GM21515 (cell line): ENCODE results near the gene NUCB2.

Experiments
- ATAC-seq: cut with Tn5 transposase; IDR thresholded peaks from one replicate; pipeline ENCODE4 v1.9.1; 2021; ENCODE audit not compliant: unreplicated experiment

The NUCB2 gene

DNA sequence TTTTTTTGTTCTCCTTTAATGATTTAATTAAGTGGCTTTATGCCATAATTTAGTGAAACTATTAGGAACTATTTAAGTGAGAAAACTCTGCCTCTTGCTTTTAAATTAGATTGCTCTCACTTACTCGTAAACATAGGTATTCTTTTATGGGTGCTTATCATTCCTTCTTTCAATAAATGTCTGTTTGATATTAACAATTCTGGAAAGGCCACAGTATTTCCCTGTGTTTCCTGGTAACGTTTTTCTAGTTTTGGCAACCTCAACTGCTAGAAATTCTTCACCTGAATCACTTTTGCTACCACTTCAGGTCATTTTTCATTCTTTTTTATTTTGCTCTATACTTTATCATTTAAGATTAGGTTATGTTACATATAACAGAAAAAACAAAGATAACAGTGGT lies 55.1 kb downstream of the NUCB2 start:
- ATAC-seq, result no peak

DNA sequence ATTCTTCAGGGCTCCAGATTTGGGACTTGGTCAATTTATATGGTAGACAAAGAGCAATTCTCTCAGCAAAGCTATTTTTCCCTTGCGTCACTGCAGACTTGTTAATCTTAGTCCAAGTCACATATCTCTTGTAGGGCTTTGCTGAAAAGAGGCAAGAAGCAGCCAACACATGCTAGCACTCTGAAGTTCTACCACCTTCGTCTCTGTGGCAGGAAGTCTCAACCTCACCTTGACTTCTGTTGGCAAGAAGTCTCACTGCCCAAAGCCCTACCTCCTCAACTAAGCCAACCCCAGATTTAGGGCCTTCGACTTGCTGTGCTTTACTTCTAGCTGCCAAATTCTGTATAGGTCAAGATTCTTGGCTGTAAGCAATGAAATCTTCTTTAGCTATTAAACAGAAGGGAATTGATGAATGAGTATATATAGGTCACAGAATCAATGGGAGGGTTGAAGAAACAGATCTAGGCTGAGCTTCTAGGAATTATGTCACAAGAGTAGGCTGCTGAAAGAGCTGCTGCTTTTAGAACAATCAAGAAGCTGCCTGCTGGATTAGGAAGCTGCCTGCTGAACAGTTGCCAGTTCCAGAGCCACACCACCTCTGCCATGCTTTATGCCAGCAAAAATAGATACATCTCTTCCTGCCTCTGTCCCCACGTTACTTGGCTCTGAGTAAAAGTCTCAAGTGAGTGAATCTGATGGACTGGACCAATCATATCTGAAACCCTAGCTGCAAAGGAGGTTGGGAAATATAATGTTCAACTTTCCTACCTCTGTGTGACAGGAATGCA lies 57.5 kb downstream of the NUCB2 start:
- no peak for ATAC-seq

DNA sequence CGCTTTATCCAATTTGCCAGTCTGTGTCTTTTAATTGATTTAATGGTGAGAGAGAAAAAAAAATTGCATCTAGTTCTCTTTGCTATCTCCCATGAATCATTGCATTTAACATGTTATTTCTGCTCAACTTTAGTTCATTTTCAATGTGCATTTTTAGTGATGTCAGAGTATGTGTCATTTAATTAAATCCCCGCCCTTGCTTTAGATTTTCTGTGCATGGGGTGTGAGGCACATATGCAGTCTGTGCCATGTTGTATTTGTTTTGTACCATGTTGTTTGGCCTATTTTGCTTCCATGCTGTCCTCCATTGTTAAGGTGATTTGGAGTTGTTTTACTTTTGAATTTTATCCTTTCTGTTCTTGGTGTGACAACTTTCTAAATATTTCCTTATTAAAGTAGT lies 66.7 kb downstream of the NUCB2 start:
- ATAC-seq, result no peak

DNA sequence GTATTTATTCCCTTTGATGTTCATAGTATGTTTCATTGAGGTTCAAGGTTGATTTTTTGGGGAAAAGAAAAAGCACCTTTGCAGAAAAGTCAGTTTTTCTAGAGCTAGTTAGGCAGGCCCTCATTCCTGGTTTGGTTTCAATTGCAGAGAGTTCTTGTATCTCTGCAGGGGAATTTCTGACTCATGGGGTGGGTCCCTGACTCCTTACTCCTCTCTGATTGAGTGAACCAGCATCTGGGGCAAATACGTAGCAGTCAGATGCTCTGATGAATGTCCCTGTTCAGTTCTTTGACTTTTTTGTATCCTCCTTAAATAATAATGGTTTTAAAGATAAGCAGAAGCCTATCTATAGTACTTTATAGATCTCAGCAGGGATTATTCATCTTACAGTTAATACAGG lies 67.4 kb downstream of the NUCB2 start:
- ATAC-seq, result no peak

GRCh38 chr11:17347676-17348075 lies 71.1 kb downstream of the NUCB2 start:
- ATAC-seq, result no peak

DNA sequence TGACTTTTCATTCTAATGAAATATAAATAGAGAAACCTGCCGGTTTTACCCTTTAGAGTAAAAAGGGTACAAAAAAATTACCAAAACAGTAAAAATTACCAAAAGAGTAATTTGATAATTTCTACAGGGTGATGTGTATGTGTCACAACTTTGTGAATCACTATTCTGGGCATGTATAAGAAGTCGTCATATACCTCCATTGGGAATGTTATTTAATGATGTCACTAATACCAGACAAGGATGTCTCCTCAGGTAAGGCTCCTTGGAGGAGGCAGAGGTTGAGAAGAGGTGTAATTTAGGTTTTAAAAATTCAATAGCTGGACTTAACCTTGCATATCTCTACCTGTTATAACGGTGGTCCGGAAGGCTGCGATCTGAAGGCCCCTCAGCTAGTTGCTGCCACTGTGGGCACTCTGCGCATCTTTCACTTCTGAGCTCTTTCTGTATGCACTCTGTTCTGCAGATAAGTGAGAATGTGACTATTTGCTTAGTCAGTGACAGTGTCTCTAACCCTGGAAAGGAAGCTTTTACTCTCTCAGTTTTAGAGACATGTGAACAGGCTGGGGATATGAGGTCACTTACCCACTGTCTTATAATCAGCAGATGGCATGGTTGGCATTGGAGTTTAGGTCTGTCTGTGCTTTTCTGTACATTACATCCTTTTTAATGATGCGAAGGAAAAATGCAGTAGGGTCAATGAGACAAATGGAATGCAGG lies 74.1 kb downstream of the NUCB2 start:
- ATAC-seq, result no peak

DNA sequence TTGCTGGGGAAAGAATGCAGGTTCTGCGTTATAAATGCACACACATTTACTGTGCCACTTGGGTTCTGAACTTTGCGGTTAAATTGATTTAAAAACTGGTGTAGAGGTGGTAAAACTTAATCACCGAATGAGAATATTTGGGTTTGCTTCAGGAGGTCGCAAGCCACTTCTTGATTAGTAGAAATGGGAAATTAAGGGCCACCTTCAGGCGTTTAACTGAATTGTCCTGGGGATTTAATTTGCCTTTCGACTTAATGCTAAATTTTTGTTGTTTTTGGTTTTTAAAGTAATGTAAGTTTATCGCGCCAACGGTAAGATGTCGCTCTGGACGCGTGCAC lies 74.6 kb downstream of the NUCB2 start:
- no peak for ATAC-seq

DNA sequence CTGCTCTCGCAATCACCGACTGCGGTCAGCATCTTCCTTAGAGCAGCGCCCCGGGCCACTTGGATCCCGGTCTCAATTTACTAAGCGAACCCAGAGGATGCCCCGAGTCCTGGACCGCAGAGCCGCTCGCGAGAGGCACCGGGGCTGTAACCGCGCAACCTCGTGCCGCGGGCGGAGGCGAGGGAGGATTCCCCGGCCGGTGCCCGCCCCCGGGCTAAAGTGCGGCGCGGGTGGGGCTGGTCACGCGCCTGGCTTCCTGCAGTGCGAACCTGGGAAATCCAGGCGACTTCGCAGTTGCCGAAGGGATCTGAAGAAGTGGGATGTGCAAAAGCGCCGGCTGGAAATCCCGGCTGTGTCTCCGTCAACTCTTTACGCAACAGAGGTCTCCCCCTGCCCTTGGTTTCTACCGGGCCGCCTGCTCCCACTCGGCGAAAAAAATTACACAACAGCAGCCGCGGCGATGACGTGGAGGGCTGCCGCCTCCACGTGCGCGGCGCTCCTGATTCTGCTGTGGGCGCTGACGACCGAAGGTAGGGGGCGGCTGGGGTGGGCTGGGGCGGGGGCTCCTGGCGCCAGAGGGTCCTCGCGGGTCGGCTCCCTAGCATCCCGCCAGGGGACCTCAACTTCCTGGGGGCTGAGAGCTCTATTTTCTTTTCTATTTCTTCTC lies 75.1 kb downstream of the NUCB2 start, which contains the start of gene NCR3LG1:
Gene NCR3LG1 (plus strand): TSS at position 291 of the 667 bp plus-strand sequence. CDS start 170 bp downstream, at position 461.
- ATAC-seq, result no peak

DNA sequence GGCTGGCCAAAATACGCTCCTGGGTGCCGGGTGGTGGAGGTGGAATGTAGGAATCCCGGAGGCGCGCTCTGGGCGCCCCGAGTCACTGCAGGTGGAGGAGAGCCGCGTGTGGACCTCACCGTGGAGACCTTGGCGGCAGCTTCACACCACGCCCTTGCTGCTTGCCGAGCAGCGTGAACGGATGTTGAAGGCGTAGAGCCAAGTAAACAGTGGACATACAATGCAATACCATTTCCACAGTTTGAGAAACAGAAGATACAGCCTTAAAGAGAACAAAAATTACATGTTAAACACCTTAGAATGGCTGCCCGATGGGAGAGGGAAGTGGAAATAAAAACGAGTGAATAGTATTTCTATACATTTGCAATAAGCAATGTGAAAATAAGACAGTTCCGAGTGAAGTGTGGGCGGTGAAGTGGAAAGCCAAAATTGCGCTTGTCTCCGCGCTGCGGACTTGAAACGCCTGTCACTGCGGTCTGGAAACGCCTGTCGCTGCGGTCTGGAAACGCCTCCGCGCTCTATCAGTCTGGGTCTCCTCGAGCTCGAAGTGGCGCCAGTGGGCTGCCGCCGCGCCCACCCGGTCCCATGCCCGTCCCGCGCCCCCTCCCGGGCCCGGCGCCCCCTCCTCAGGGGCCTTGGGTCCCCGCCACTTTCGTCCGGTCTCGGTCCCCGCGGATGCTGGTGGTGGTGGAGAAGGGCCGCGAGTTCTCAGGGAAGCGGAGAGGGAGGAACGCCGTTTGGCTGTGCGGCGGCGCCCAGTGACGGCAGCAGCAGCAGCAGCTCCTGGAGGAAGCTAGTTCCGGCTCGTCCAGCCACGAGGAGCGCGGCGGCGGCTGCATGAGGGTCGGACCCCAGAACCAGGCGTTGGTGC lies 76.6 kb downstream of the NUCB2 start:
- peak; percentile 46 for ATAC-seq

- no peak for ATAC-seq
Measured at GRCh38 chr11:17353821-17354600, 77.5 kb downstream of the NUCB2 start.

DNA sequence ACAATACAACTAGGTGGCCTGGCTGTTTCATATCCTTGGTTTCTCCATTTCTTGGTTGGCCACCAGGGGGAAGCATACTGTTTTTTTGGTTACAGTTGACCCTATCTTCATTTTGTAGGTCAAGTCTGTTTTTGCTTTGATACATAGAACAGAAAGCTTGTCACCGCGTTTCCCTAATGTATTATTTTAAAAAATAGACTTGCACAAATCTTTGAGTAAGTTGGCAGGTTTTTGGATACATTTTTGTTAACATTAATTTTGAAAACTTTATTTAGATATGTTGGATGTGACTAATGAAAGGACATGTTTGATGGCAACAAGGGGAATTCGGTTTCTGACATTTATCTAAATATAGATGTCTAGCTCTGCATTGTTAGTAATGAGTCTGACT lies 78.1 kb downstream of the NUCB2 start:
- no peak for ATAC-seq

GRCh38 chr11:17366495-17366894 lies 90.0 kb downstream of the NUCB2 start:
- no peak for ATAC-seq

DNA sequence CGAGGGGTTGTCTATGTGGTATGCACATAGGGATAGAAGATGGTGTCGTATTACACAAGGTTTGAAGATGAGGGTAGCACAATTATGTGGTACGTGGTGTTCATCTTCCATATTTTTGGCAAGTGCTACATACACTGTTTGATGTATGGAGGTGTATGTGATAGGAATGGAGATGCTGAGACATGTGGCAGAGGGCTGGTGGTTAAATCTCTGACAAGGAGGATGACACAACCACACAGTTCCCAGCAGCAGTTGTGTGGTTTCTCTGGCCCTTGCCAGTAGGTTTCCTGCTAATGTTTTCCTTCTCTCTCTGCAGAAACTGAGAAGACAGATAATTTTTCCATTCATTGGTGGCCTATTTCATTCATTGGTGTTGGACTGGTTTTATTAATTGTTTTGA lies 92.0 kb downstream of the NUCB2 start:
- ATAC-seq, result no peak

- ATAC-seq, result no peak
Measured at GRCh38 chr11:17369094-17369493, 92.6 kb downstream of the NUCB2 start.

- no peak for ATAC-seq
Measured at GRCh38 chr11:17369684-17370243, 93.2 kb downstream of the NUCB2 start.

- ATAC-seq, result no peak
Measured at GRCh38 chr11:17371614-17372013, 95.1 kb downstream of the NUCB2 start.

DNA sequence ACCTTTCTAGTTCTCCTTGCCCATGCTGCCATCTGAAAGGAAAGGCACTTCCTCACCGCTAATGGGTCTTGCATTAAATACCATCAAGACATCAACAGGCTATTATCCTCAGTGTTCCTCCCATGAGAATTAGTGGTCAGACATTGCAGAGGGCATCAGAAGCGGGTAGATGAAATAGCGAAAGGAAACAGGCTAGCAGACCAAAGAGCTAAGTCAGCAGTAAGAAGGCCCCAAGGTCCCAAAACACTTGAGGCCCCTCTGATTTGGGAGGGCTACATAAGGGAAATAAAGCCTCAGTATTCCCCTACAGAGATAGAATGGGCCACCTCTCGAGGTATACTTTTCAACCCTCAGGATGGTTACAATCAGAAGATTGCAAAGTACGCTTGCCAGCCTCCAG lies 99.0 kb downstream of the NUCB2 start:
- ATAC-seq, result no peak

DNA sequence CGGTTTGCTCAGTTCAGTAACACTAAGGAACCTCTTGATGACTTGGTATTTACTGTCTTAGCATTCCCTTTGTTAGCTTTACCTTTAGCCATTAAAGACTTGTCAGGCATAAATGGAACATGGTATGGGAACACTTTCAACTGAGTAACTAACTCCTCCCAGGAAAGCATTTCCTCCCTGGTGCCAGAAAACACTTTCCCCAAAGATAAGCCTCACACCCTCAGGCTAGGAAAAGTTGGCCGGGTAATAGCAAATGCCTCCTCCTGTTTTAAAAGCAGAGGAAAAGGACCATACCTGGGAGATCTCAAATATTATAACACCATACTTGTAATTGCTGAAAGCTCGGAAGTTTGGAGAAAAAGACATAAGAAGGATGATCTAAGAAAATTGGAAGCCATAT lies 100.0 kb downstream of the NUCB2 start:
- no peak for ATAC-seq

- ATAC-seq, result no peak
Measured at GRCh38 chr11:17378655-17379054, 102.1 kb downstream of the NUCB2 start.
